Loucy (cell line): ENCODE results near the gene NME1.

Source experiments
- CTCF ChIP-seq: fragments of 200-600 bp; sonication (generic); conservative IDR thresholded peaks from 2 replicates; pipeline ENCODE4 v1.5.1; 2014; ENCODE audit warnings: mild to moderate bottlenecking, antibody characterized with exemption, low read length
- EZH2phosphoT487 ChIP-seq: fragments of 200-600 bp; IDR thresholded peaks from 2 replicates; pipeline ENCODE4 v1.6.1; 2018; ENCODE audit warnings: antibody characterized with exemption, mild to moderate bottlenecking, moderate library complexity, borderline replicate concordance

- TF ChIP-seq CTCF (no peak), EZH2phosphoT487 (no peak)
Measured at GRCh38 chr17:51191895-51192294, 38.5 kb downstream of the NME1 start.
